Fibroblast of skin of abdomen (primary cell): ENCODE measurements around the gene CUBN.
A peak's percentile ranks its signal among the peaks of the same experiment; 100 is the strongest.

Experiments used
- DNase-seq: peaks from one replicate; pipeline ENCODE4 v3.0.0-alpha.2; 2013

Gene CUBN

GRCh38 chr10:16812676-16813075 is 316.9 kb downstream of the CUBN start:
- no peak for DNase-seq

GRCh38 chr10:16811765-16812164 is 317.8 kb downstream of the CUBN start:
- DNase-seq, result no peak

DNA sequence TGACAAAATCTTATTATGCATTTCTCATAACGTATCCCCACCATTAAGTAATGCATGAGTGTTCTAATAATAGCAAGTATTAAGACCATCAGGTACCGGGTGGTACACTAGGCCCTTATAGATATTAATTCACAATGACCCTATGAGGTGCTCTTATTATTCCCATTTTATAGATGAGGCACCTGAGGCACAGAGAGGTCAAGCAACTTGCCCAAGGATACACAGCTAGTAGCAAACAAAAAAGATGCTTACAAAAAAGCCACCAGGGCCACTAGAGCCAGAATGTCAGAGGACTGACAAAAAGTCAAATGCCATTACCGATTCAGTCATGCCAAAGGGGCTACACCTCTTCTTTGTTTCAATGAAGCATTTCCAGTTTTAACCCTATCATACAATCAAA is 318.3 kb downstream of the CUBN start:
- DNase-seq, result no peak

- DNase-seq, result peak; percentile 21
These were observed 320.4 kb downstream of the CUBN start for GRCh38 chr10:16809074-16809718.

DNA sequence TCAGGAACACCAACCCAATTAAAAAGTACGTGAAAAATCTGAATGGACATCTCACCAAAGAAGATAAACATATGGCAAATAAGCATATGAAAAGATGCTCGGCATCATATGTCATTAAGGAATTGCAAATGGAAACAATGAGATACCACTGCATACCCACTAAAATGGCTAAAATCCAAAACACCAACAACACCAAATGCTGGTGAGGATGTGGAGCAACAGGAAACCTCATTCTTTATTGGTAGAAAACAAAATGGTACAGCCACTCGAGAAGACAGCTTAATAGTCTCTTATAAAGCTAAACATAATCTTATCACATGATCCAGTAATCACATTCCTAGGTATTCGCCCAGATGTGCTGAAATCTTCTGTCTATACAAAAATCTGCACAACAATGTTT is 325.5 kb downstream of the CUBN start:
- DNase-seq, result no peak

- DNase-seq, result no peak
These were observed 326.1 kb downstream of the CUBN start for GRCh38 chr10:16803464-16803863.

DNA sequence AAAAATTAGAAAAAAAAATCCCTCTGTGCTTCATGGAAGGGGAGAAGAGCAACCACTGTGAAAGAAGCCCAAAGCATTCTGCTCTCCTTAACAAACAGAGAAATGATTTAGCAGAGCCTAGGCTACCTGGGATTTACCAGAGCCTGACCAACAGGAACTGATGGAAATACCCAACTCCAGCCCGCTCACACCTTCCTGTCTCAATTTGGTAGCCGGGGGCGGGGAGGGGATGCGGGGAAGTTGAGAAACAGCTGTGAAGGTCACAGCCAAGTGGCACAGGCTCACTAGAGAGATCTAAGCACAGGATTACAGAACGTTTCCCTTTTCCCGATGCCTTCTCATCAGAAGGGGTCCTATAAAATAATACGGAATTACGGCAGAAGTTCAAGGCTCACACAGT is 330.0 kb downstream of the CUBN start:
- no peak for DNase-seq

- DNase-seq, result no peak
These were observed 331.0 kb downstream of the CUBN start for GRCh38 chr10:16798571-16798970.

DNA sequence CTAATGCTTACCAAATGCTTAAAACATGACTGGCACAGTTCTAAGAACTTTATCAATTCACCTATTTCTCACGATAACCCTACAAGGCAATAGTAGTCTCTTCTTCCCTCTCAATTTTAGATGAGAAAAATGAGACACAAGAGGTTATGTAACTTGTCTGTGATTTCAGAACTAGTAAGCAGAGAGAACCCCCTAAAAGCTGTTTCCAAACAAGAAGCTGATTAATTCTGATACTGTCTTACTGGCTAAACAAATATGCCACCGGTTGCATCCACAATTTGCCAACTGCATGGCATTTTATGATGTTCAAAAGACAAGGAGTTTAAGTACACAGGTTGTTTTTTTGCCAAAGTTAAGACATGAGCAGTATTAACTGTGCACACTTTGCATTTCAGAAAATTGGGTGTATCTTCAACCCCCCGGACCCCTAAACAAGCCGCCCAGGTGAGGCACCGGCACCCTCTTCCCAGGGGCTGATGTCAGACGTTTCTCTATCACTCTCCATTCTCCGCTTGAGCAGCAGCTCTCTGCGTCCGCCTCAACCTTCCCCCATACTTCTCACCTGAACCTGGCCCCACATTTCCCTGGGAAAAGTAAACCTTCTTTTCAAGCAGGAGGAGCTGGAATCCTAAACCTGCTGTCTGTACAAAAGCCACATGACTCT is 334.1 kb downstream of the CUBN start:
- DNase-seq, result no peak

DNA sequence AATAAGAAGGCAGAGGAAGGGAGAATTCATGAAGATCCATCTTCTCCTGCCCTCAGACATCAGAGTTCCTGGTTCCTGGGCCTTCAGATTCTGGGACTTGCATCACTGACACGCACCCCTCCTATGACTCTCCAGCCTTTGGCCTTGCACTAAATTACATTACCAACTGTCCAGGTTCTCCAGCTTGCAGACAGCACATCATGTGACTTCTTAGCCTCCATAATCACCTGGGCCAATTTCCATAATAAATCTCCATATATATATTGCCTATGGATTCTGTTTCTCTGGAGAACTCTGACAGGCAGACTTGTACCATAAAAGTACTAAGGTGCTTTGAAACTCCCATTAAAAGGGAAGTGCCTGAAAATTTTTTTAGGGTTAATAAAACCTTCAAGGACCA is 335.6 kb downstream of the CUBN start:
- no peak for DNase-seq

DNA sequence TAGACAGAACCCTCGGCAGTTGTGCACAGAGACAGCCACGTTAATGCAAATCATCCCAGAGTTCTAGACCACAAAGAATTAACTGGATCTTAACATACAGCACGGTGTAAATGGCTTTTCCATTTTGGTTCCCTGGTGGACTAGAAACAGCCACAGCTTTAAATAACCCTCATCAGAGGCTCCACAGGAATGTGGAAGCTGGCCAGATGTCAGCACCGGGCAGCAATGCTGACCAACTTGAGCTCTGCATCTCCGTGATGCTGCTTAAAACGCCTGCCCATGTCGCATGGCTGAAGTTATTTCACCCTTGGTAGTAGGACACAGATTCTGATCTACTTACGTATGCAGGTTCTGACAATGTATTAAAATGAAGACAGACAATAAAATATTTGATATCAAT is 336.9 kb downstream of the CUBN start:
- peak; percentile 35 for DNase-seq

GRCh38 chr10:16789765-16790164 is 339.8 kb downstream of the CUBN start:
- no peak for DNase-seq

DNA sequence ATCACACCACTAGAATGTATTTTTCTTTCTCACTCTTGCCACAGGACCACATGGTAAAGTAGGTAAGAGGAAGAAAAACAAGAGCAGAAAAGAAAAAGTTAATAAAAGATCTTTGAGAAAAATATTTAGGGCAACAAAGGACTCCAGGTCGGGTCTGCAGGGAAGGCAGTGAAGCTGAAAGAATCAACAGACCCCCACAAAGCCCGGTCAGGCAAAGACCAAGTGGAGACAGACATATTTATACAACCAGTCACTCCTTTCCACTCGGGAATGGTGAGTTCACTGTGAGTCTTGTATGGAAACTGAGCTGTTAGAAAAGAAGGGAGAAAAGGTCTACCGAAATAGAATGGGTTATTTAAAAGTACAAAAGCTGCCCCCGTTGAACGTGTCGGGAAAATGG is 340.4 kb downstream of the CUBN start:
- DNase-seq, result no peak

DNA sequence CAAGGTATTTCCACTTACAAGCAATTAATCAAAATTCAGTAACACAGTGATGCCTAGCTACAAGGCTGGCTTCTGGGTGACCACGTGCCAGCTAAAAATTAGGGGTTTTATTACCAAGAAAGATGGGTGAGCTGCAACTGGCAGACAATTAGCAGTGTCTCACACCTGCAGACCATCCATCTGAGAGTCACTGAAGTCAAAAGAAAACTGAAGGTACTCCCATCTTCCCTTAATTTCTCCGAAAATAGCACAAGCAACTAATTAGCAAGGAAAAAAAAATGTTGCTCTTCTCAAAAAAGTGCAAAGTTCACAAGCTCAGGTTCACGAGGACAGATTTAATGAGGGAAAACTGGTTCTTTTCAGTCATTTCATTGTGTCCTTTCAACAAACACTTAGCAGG is 340.8 kb downstream of the CUBN start:
- DNase-seq, result no peak

DNA sequence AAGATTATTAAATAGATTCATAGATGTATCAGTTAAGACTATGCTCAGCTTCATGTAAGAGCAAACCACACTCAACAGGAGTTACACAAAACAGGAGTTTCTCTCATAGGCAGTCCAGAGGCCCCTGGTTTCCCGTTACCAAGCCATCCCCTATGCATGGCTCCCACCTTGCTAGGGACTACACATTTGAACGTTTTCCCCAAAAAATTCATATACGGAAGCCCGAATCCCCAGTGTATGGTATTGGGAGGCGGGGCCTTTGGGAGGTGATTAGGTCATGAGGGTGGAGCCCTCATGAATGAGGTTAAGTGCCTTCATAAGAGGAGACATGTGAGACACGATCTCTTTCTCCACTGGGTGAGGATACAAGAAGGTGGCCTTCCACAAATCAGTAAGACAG is 341.5 kb downstream of the CUBN start:
- DNase-seq, result no peak

DNA sequence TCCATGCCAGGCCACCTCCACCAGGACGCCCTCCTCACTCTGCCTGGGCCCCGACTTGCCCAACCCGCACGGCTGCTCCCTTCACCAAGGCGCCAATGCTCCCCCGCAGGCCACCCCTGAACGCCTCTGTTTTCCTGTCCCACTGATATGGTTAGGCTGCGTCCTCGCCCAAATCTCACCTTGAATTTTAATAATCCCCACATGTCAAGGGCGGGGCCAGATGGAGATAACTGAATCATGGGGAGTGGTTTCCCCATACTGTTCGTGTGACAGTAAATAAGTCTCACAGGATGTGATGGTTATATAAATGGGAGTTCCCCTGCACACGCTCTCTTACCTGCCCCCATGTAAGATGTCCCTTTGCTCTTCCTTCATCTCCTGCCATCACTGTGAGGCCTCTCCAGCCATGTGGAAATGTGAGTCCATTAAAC is 342.2 kb downstream of the CUBN start:
- no peak for DNase-seq

GRCh38 chr10:16780338-16780880 is 349.2 kb downstream of the CUBN start:
- DNase-seq, result no peak

GRCh38 chr10:16779384-16779915 is 350.2 kb downstream of the CUBN start:
- DNase-seq, result no peak

GRCh38 chr10:16777473-16778370 is 351.9 kb downstream of the CUBN start:
- DNase-seq, result peak; percentile 36

DNA sequence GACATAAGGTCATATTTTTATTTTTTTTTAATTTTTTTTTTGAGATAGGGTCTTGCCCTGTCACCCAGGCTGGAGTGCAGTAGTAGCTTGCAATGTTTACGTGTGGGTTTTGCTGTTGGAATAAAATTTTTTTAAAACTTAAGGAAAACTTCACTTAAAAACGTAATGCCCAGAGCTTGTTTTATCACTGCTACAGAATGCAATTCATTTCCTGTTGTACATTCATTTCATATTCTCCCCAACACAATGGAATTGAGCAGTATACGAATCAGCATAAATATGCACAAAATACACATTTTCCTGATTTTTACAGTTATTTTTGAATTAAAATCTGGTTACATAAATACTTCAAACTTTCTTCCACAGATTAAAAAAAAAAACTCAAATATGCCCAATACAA is 352.7 kb downstream of the CUBN start:
- DNase-seq, result no peak
